PC-9 (cell line): Measurements from ENCODE around the gene RPL27. TPM values are rescaled to one million over a fixed set of nuclear protein-coding genes. Genes with fewer than 3 reads are reported as not detected.
A peak's percentile ranks its signal among the peaks of the same experiment; 100 is the strongest.

Source experiments
- BruUV-seq: library from RNA; stranded (reverse); fragments of 400-500 nt; replicated peaks from 2 replicates; lab custom pipeline; 2021; lab: Mats Ljungman, UMichigan
- CTCF ChIA-PET: fragments of 300-600 bp; sonication (Branson Sonifier 250); formaldehyde crosslinking; loops from one replicate; lab custom pipeline; 2022; ENCODE audit warnings: antibody characterized with exemption; lab: Charles Lee
- POLR2A ChIA-PET: fragments of 300-600 bp; sonication (Branson Sonifier 250); formaldehyde crosslinking; loops from one replicate; lab custom pipeline; 2022; ENCODE audit warnings: antibody characterized with exemption; ENCODE audit not compliant: unreplicated experiment; lab: Charles Lee
- DNase-seq, 2 experiments: peaks; one replicate each; pipeline versions ENCODE4 v3.0.0 to v3.0.0-alpha.2; 2015 to 2022; ENCODE audit warnings: mixed read lengths in 1 of 2
- H2AFZ ChIP-seq: fragments of 200-600 bp; sonication (generic); 2 replicates; pipeline ENCODE4 v1.8.1; 2017; ENCODE audit warnings: antibody characterized with exemption
- H3F3A ChIP-seq: fragments of 200-600 bp; sonication (generic); 2 replicates; pipeline ENCODE4 v1.8.1; 2017; ENCODE audit warnings: antibody characterized with exemption, mild to moderate bottlenecking, low read depth; ENCODE audit not compliant: insufficient read depth
- H3K27ac ChIP-seq: fragments of 200-600 bp; sonication (generic); 2 replicates; pipeline ENCODE4 v1.6.1; 2016; ENCODE audit warnings: mixed run types
- H3K27me3 ChIP-seq: fragments of 200-600 bp; sonication (generic); 2 replicates; pipeline ENCODE4 v1.6.1; 2016; ENCODE audit warnings: low read depth, mixed run types; ENCODE audit not compliant: insufficient read depth
- H3K36me3 ChIP-seq: fragments of 200-600 bp; sonication (generic); 2 replicates; pipeline ENCODE4 v1.6.1; 2016; ENCODE audit warnings: low read depth, mixed run types
- H3K4me1 ChIP-seq: fragments of 200-600 bp; sonication (generic); replicated peaks from 2 replicates; pipeline ENCODE4 v1.6.1; 2016; ENCODE audit warnings: mixed run types; ENCODE audit not compliant: insufficient read depth
- H3K4me2 ChIP-seq: fragments of 200-600 bp; sonication (generic); 2 replicates; pipeline ENCODE4 v1.6.1; 2017; ENCODE audit warnings: mixed run types
- H3K4me3 ChIP-seq: fragments of 200-600 bp; sonication (generic); 2 replicates; pipeline ENCODE4 v1.6.1; 2016; ENCODE audit warnings: mixed run types
- H3K79me2 ChIP-seq: fragments of 200-600 bp; sonication (generic); 2 replicates; pipeline ENCODE4 v1.6.1; 2017; ENCODE audit warnings: low read depth, mixed run types
- H3K9me2 ChIP-seq: fragments of 200-600 bp; sonication (generic); 2 replicates; pipeline ENCODE4 v1.8.1; 2017; ENCODE audit warnings: mild to moderate bottlenecking; ENCODE audit not compliant: insufficient read depth
- H3K9me3 ChIP-seq: fragments of 200-600 bp; sonication (generic); 2 replicates; pipeline ENCODE4 v1.8.1; 2016; ENCODE audit warnings: low read depth; ENCODE audit not compliant: insufficient read depth
- H4K20me1 ChIP-seq: fragments of 200-600 bp; sonication (generic); 2 replicates; pipeline ENCODE4 v1.8.1; 2017; ENCODE audit not compliant: insufficient read depth
- CTCF ChIP-seq: fragments of 200-600 bp; sonication (generic); conservative IDR thresholded peaks from 2 replicates; pipeline ENCODE4 v1.6.1; 2017; ENCODE audit warnings: mixed run types, antibody characterized with exemption, mild to moderate bottlenecking, moderate library complexity
- EZH2 ChIP-seq: fragments of 200-600 bp; sonication (generic); IDR thresholded peaks from 2 replicates; pipeline ENCODE4 v1.8.0; 2017; ENCODE audit warnings: antibody characterized with exemption, low read depth
- intact Hi-C: fragments of 100-400 bp; cut with micrococcal nuclease; formaldehyde crosslinking; loops from one replicate; pipeline ENCODE4 v1.10.0; 2022; ENCODE audit not compliant: unreplicated experiment
- total RNA-seq: library from RNA; stranded (reverse); gene quantifications from 2 replicates; pipeline ENCODE4 v1.2.3, GENCODE V29; 2021

RPL27 gene
- total RNA-seq, 1 experiment from 2014 or later, result 950 TPM

GRCh38 chr17:43021741-43022512, 23.7 kb downstream of the RPL27 start, which contains the start of gene VAT1:
TSS of gene VAT1 (minus strand) at chr17:43022385. CDS start at chr17:43022322, 63 bp downstream.
- intact Hi-C loops, result loop anchor here (1.0 to 5.0 kb wide), 3 partner anchors 103 to 340 kb away; partner anchors contain the start of genes BRCA1 and NBR1
- BruUV-seq, result no TSS peak
- CTCF ChIA-PET, result interaction anchor here (0.7 kb wide), 1 partner anchor 61 kb away, joined by 14 read pairs; no protein-coding TSS in a partner anchor

DNA sequence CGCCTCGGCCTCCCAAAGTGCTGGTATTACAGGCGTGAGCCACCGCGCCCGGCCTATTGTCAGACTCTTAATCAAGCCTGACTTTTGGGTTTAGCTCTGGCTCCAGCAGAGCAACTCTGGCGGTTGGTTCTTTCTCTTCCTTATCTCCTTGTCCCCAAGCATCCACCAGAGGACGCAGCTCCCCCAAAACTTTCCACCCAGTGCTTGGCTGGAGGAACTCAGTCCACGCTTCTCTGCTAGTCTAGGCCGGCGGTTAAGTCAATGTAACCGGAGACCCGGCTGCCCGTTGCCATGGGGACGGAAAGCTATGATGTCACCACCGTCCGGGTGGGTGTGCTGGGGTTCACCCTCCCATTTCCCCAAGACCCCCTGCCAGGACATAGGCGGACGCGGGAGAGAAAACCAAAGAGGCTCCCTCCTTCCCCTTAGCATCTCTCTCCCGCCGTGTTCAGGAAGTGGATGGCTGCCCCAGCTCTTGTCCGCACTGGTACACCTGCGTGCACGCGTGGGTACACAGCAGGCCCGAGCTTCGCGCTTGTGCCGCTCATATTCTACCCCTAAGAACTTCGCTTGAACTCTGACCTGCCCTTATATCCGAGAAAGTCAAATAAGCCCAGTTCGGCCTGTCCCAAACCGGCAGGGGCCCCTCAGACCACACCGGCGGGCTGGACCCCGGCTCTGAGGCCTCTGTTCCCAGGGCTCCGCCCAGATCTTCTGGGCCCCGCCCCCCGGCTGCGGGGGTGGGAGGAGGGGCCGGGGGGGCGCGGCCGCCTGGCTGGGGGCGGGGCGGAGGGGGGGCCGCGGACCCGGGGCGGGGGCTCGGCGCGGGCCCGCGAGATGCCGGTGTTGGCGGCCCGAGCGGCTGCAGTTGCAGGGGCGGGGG, 26.4 kb downstream of the RPL27 start, which contains the start of gene RND2:
Gene RND2, plus strand, starts transcription at position 825 of the 883 bp plus-strand sequence. CDS start 117 bp downstream, outside the sequence.
- Histone ChIP-seq H2AFZ (peak within 1 kb of the TSS; percentile 83), H3K27ac (no peak within 1 kb of the TSS)
- POLR2A ChIA-PET, result interaction anchor here (0.5 to 0.8 kb wide), 8 partner anchors 27 to 451 kb away, joined by 3 to 10 read pairs (median 4); partner anchors contain the start of gene RPL27

More at GRCh38 chr17:43021741-43022512, 23.7 kb downstream of the RPL27 start, which contains the start of gene VAT1:
- H3K27ac ChIP-seq, result peak within 1 kb of the TSS; percentile 82
- POLR2A ChIA-PET, result interaction anchor here (0.5 to 0.9 kb wide), 4 partner anchors 20 to 294 kb away, joined by 3 to 8 read pairs (median 5); no protein-coding TSS in a partner anchor
- no peak for TF ChIP-seq CTCF
- TF ChIP-seq EZH2, result no peak
- peak within 1 kb of the TSS; percentile 95 for H3K4me3 ChIP-seq
- peaks cover 36% of the 10 kb centered on the region; the same call in 1 of the 2 replicates for H3F3A ChIP-seq
- H3K79me2 ChIP-seq, result peaks cover 21% of the 10 kb centered on the region
- H4K20me1 ChIP-seq, result peaks cover 2% of the 10 kb centered on the region; the same call in 1 of the 2 replicates
- DNase-seq, result peak; percentile 48 to 71
- no peaks in the 10 kb centered on the region for H3K27me3 ChIP-seq
- H3K9me2 ChIP-seq, result no peaks in the 10 kb centered on the region
- H3K4me1 ChIP-seq, result peaks cover 21% of the 10 kb centered on the region
- H3K36me3 ChIP-seq, result peaks cover 10% of the 10 kb centered on the region
- H3K4me2 ChIP-seq, result peak within 1 kb of the TSS; percentile 97
- no peaks in the 10 kb centered on the region for H3K9me3 ChIP-seq
- H2AFZ ChIP-seq, result peak within 1 kb of the TSS; percentile 97

More for the DNA sequence above, 26.4 kb downstream of the RPL27 start, which contains the start of gene RND2:
- H3K4me1 ChIP-seq, result peaks cover 21% of the 10 kb centered on the region
- H4K20me1 ChIP-seq, result peaks cover 2% of the 10 kb centered on the region; the same call in 1 of the 2 replicates
- no peaks in the 10 kb centered on the region for H3K9me3 ChIP-seq
- peak within 1 kb of the TSS; percentile 58 for H3K4me3 ChIP-seq
- CTCF ChIA-PET, result interaction anchor here (0.6 kb wide), 1 partner anchor 351 kb away, joined by 4 read pairs; no protein-coding TSS in a partner anchor
- H3K4me2 ChIP-seq, result peak within 1 kb of the TSS; percentile 78
- TSS peak; percentile 22 for BruUV-seq
- no peaks in the 10 kb centered on the region for H3K9me2 ChIP-seq
- peak; percentile 80 to 82 for DNase-seq
- H3K79me2 ChIP-seq, result peaks cover 12% of the 10 kb centered on the region
- intact Hi-C loops, result loop anchor here (5.0 kb wide), 1 partner anchor 338 kb away; no protein-coding TSS in a partner anchor
- no peak for TF ChIP-seq EZH2
- TF ChIP-seq CTCF, result peak; percentile 73
- H3F3A ChIP-seq, result peaks cover 41% of the 10 kb centered on the region; the same call in 1 of the 2 replicates
- no peaks in the 10 kb centered on the region for H3K36me3 ChIP-seq
- no peaks in the 10 kb centered on the region for H3K27me3 ChIP-seq
